ENCODE measurements around the gene CILP2. TPM values are rescaled to one million over a fixed set of nuclear protein-coding genes. Genes with fewer than 3 reads are reported as not detected.

Gene CILP2
- polyA plus RNA-seq, 1 of the 3 experiments (the other 2 are of a cell fraction), result 1.9 TPM

- Histone ChIP-seq H3K9me2 (no peaks in the 10 kb centered on the region), H4K20me1 (ENCODE audit: insufficient read depth) (no peaks in the 10 kb centered on the region), H3F3A (replicated peaks; ENCODE audit: insufficient read depth) (no peaks in the 10 kb centered on the region), H3K27me3 (ENCODE audit: insufficient read depth) (no peaks in the 10 kb centered on the region), H3K79me2 (ENCODE audit: insufficient read depth) (no peaks in the 10 kb centered on the region), H3K4me1 (ENCODE audit: control insufficient read depth in 1 of 2, insufficient read depth in 2 of 2, low read depth in 1 of 2, low read length in 1 of 2) (peaks cover 0 to 5% of the 10 kb centered on the region in 2 experiments; a peak in 1 of 4 replicates), H3K36me3 (replicated peaks in 1 of 2; ENCODE audit: control insufficient read depth in 1 of 2, insufficient read depth in 2 of 2, low read length in 1 of 2) (peaks cover 14 to 26% of the 10 kb centered on the region in 2 experiments), H3K9me3 (no peaks in the 10 kb centered on the region), H3K4me2 (no peak overlapping the region), H3K9ac (no peak overlapping the region), H3K4me3 (ENCODE audit: low read depth in 2 of 2, low read length in 1 of 2) (no peak overlapping the region), H3K27ac (ENCODE audit: low read depth in 2 of 2, low read length in 1 of 2) (no peak overlapping the region), H2AFZ (ENCODE audit: low read depth) (no peak overlapping the region)
- CTCF ChIA-PET, result interaction anchor here (0.9 to 3.8 kb wide), 3 partner anchors 20 to 150 kb away, joined by 3 to 25 read pairs (median 19); no protein-coding TSS in a partner anchor
- POLR2A ChIA-PET, result no interaction called here
- TF ChIP-seq MAX (IDR thresholded peaks at IDR 0.05; ENCODE audit: low read depth), result no peak
- TF ChIP-seq POLR2AphosphoS5 (IDR thresholded peaks at IDR 0.05; ENCODE audit: low read depth, low read length), result no peak
- no peak for TF ChIP-seq CTCF (IDR thresholded peaks at IDR 0.05)
- no peak for TF ChIP-seq TEAD4 (IDR thresholded peaks at IDR 0.05; ENCODE audit: borderline replicate concordance, insufficient read depth)
- no peak for TF ChIP-seq ELF1 (IDR thresholded peaks at IDR 0.05)
- TF ChIP-seq GATA2 (CRISPR knock-in tag; IDR thresholded peaks at IDR 0.05), result no peak
- no peak for TF ChIP-seq EP300 (IDR thresholded peaks at IDR 0.05; ENCODE audit: borderline replicate concordance in 1 of 2, low read depth in 1 of 2, low read length in 1 of 2)
- no peak for TF ChIP-seq JUND (IDR thresholded peaks at IDR 0.05)
- no peak for TF ChIP-seq USF1 (IDR thresholded peaks at IDR 0.05; ENCODE audit: borderline replicate concordance, low read depth)
- no peak for TF ChIP-seq TAF1 (IDR thresholded peaks at IDR 0.05; ENCODE audit: borderline replicate concordance, low read depth, low read length)
- 81% methylated on average over 3 of the region's 6 CpGs for WGBS (ENCODE audit: low lambda C conversion rate)
- DNase-seq, result no peak
Measured at GRCh38 chr19:19510432-19510831, 27.6 kb upstream of the CILP2 start.

- ChIA-PET POLR2A (interaction anchor here (0.6 kb wide), 1 partner anchor 16 kb away, joined by 3 read pairs; no protein-coding TSS in a partner anchor), CTCF (interaction anchor here (3.8 kb wide), 1 partner anchor 18 kb away, joined by 19 read pairs; no protein-coding TSS in a partner anchor)
- TF ChIP-seq SIN3A (IDR thresholded peaks at IDR 0.05; ENCODE audit: borderline replicate concordance, low read depth, low read length) (no peak), MXI1 (IDR thresholded peaks at IDR 0.05; ENCODE audit: low read depth, low read length) (no peak), NFIC (IDR thresholded peaks at IDR 0.05; ENCODE audit: borderline replicate concordance) (no peak), GABPA (IDR thresholded peaks at IDR 0.05; ENCODE audit: low read depth) (no peak), MAX (IDR thresholded peaks at IDR 0.05; ENCODE audit: low read depth) (no peak), FOXM1 (IDR thresholded peaks at IDR 0.05; ENCODE audit: low read depth) (no peak), RCOR1 (IDR thresholded peaks at IDR 0.05; ENCODE audit: low read length) (no peak), RFX5 (IDR thresholded peaks at IDR 0.05; ENCODE audit: low read length) (no peak), ELF1 (IDR thresholded peaks at IDR 0.05) (no peak), FOSL2 (IDR thresholded peaks at IDR 0.05; ENCODE audit: borderline replicate concordance, low read depth) (no peak), NRF1 (IDR thresholded peaks at IDR 0.05; ENCODE audit: low read depth, low read length) (no peak), PBX3 (IDR thresholded peaks at IDR 0.05) (no peak), CHD2 (IDR thresholded peaks at IDR 0.05; ENCODE audit: low read length, partially characterized antibody) (no peak)
- H2AFZ ChIP-seq (ENCODE audit: low read depth), result no peak overlapping the region
- H3K9ac ChIP-seq, result no peak overlapping the region
- peaks cover 0 to 13% of the 10 kb centered on the region in 2 experiments for H3K36me3 ChIP-seq (replicated peaks in 1 of 2; ENCODE audit: control insufficient read depth in 1 of 2, insufficient read depth in 2 of 2, low read length in 1 of 2)
- no peak overlapping the region for H3K4me2 ChIP-seq
- peaks cover 27% of the 10 kb centered on the region for H3K79me2 ChIP-seq (ENCODE audit: insufficient read depth)
- no peak overlapping the region for H3K4me3 ChIP-seq (ENCODE audit: low read depth in 2 of 2, low read length in 1 of 2)
- no peaks in the 10 kb centered on the region for H3K9me2 ChIP-seq
- H3K4me1 ChIP-seq (ENCODE audit: control insufficient read depth in 1 of 2, insufficient read depth in 2 of 2, low read depth in 1 of 2, low read length in 1 of 2), result peaks cover 0 to 11% of the 10 kb centered on the region in 2 experiments; a peak in 1 of 4 replicates
- WGBS (ENCODE audit: low lambda C conversion rate), result 95% methylated on average over 15 of the region's 17 CpGs
- H3K27me3 ChIP-seq (ENCODE audit: insufficient read depth), result no peaks in the 10 kb centered on the region
- H3K9me3 ChIP-seq, result no peaks in the 10 kb centered on the region
- H4K20me1 ChIP-seq (ENCODE audit: insufficient read depth), result no peaks in the 10 kb centered on the region
- no peak overlapping the region for H3K27ac ChIP-seq (ENCODE audit: low read depth in 2 of 2, low read length in 1 of 2)
- peaks cover 3% of the 10 kb centered on the region for H3F3A ChIP-seq (replicated peaks; ENCODE audit: insufficient read depth)
- DNase-seq, result no peak
Measured at GRCh38 chr19:19513682-19514081, 24.4 kb upstream of the CILP2 start.
